RWPE2 (cell line): Measurements from ENCODE around the gene NRGN.

Source experiments
- ATAC-seq: fragments of 200-7000 bp; cut with Tn5 transposase; 3 replicates; pipeline ENCODE4 v1.9.1; 2021; ENCODE audit warnings: low read depth
- DNase-seq: peaks from one replicate; pipeline ENCODE4 v3.0.0-alpha.2; 2020; ENCODE audit warnings: low spot score
- H3K27ac ChIP-seq: fragments of 450-650 bp; 2 replicates; pipeline ENCODE4 v1.5.1; 2017; ENCODE audit warnings: mild to moderate bottlenecking; ENCODE audit not compliant: poor library complexity, severe bottlenecking
- H3K27me3 ChIP-seq: fragments of 250-450 bp; sonication (Bioruptor Pico); 2 replicates; pipeline ENCODE4 v1.5.1; 2021; ENCODE audit warnings: mild to moderate bottlenecking, moderate library complexity; ENCODE audit not compliant: insufficient read depth, poor library complexity, severe bottlenecking
- H3K36me3 ChIP-seq: fragments of 250-450 bp; sonication (Bioruptor Pico); 2 replicates; pipeline ENCODE4 v1.5.1; 2020; ENCODE audit warnings: low read depth, mild to moderate bottlenecking, moderate library complexity
- H3K4me1 ChIP-seq: fragments of 250-450 bp; sonication (Bioruptor Pico); 2 replicates; pipeline ENCODE4 v1.5.1; 2021; ENCODE audit warnings: mild to moderate bottlenecking, moderate library complexity; ENCODE audit not compliant: insufficient read depth, poor library complexity, severe bottlenecking
- H3K4me3 ChIP-seq: fragments of 250-450 bp; sonication (Bioruptor Pico); 2 replicates; pipeline ENCODE4 v1.5.1; 2021; ENCODE audit warnings: mild to moderate bottlenecking, moderate library complexity; ENCODE audit not compliant: severe bottlenecking
- H3K9me3 ChIP-seq: fragments of 250-450 bp; sonication (Bioruptor Pico); 2 replicates; pipeline ENCODE4 v1.5.1; 2021; ENCODE audit warnings: mild to moderate bottlenecking, moderate library complexity; ENCODE audit not compliant: severe bottlenecking
- TF ChIP-seq, protein P1 (sequence below): fragments of 450-650 bp; IDR thresholded peaks from one replicate; pipeline ENCODE4 v1.5.1; 2017; ENCODE audit warnings: mild to moderate bottlenecking, moderate library complexity; ENCODE audit not compliant: poor library complexity, severe bottlenecking

The NRGN gene

GRCh38 chr11:124718801-124719200 lies 20.9 kb upstream of the NRGN start:
- Histone ChIP-seq H3K27ac (no peak overlapping the region), H3K4me3 (no peak overlapping the region), H3K36me3 (no peaks in the 10 kb centered on the region), H3K9me3 (no peaks in the 10 kb centered on the region), H3K27me3 (no peaks in the 10 kb centered on the region), H3K4me1 (peaks cover 14% of the 10 kb centered on the region)
- DNase-seq (no peak), ATAC-seq (no peak)
- TF ChIP-seq, protein P1, sequence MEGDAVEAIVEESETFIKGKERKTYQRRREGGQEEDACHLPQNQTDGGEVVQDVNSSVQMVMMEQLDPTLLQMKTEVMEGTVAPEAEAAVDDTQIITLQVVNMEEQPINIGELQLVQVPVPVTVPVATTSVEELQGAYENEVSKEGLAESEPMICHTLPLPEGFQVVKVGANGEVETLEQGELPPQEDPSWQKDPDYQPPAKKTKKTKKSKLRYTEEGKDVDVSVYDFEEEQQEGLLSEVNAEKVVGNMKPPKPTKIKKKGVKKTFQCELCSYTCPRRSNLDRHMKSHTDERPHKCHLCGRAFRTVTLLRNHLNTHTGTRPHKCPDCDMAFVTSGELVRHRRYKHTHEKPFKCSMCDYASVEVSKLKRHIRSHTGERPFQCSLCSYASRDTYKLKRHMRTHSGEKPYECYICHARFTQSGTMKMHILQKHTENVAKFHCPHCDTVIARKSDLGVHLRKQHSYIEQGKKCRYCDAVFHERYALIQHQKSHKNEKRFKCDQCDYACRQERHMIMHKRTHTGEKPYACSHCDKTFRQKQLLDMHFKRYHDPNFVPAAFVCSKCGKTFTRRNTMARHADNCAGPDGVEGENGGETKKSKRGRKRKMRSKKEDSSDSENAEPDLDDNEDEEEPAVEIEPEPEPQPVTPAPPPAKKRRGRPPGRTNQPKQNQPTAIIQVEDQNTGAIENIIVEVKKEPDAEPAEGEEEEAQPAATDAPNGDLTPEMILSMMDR, result no peak

DNA sequence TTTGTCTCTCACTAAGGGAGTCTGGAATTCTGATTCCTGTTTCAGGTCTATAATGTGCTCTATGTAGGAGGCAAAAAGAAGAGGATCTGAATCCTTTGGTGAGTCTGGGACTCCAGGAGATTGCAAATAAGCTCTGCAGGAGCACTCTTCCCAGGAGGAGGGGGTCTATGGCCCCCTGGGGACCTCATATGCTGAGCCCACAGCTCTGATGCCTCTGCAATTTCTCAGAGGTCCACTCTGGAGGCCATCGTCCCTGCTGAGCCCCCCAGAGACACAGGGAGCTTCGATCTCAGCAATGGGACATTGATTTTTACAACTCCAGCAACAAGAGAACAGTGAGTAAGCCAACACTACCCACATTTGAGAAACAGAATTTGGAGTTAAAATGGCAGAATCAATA lies 20.2 kb upstream of the NRGN start:
- no peak for DNase-seq
- Histone ChIP-seq H3K36me3 (no peaks in the 10 kb centered on the region), H3K27me3 (no peaks in the 10 kb centered on the region), H3K4me3 (no peak overlapping the region), H3K4me1 (peaks cover 14% of the 10 kb centered on the region), H3K27ac (no peak overlapping the region), H3K9me3 (no peaks in the 10 kb centered on the region)
- TF ChIP-seq, protein P1, result no peak
- ATAC-seq, result no peak

- ATAC-seq, result no peak
- no peak for DNase-seq
- Histone ChIP-seq H3K27ac (no peak overlapping the region), H3K36me3 (no peaks in the 10 kb centered on the region), H3K4me3 (no peak overlapping the region), H3K9me3 (no peaks in the 10 kb centered on the region), H3K27me3 (no peaks in the 10 kb centered on the region), H3K4me1 (peaks cover 21% of the 10 kb centered on the region)
- TF ChIP-seq, protein P1, result no peak
Measured at GRCh38 chr11:124722176-124722575, 17.6 kb upstream of the NRGN start.

GRCh38 chr11:124724979-124725718 lies 14.6 kb upstream of the NRGN start:
- peak overlapping the region; percentile 42 for H3K27ac ChIP-seq
- peaks cover 11% of the 10 kb centered on the region for H3K4me1 ChIP-seq
- H3K4me3 ChIP-seq, result no peak overlapping the region
- TF ChIP-seq, protein P1, result no peak
- H3K36me3 ChIP-seq, result no peaks in the 10 kb centered on the region
- ATAC-seq (no peak), DNase-seq (no peak)
- H3K9me3 ChIP-seq, result no peaks in the 10 kb centered on the region
- H3K27me3 ChIP-seq, result no peaks in the 10 kb centered on the region

GRCh38 chr11:124725719-124726105 lies 14.0 kb upstream of the NRGN start:
- Histone ChIP-seq H3K27ac (peak overlapping the region; percentile 42), H3K4me3 (no peak overlapping the region), H3K9me3 (no peaks in the 10 kb centered on the region), H3K36me3 (no peaks in the 10 kb centered on the region), H3K27me3 (no peaks in the 10 kb centered on the region), H3K4me1 (peaks cover 11% of the 10 kb centered on the region)
- DNase-seq, result no peak
- ATAC-seq, result peak; percentile 77
- TF ChIP-seq, protein P1, result no peak
